ENCODE results near the gene PDLIM5.
"Not testable (repeated sequence)": the region's sequence is repeated elsewhere in the genome, so short reads cannot be mapped to it uniquely, and the experiment has no call there.

- not testable (repeated sequence) for TF ChIP-seq CTCF, POLR2AphosphoS5, POLR2A, EP300 (IDR thresholded peaks at IDR 0.05)
These were observed 49.3 kb upstream of the PDLIM5 start for GRCh38 chr4:94402439-94402838.

Data from suprapubic skin (tissue), 4 donors.